Subcutaneous adipose tissue (tissue), 4 donors: Measurements from ENCODE around the gene ANKRD7. TPM values are rescaled to one million over a fixed set of nuclear protein-coding genes. Genes with fewer than 3 reads are reported as not detected.

Experiments
- total RNA-seq, 4 donors: library from RNA; depleted of rRNA; stranded (reverse); fragments of >200 nt; gene quantifications; one replicate each; pipeline ENCODE4 v1.1.0, GENCODE V29; 2016
- TF ChIP-seq, protein P1 (sequence below): fragments of 450-650 bp; IDR thresholded peaks from one replicate; pipeline ENCODE4 v1.5.1; 2016; ENCODE audit warnings: low read depth, mild to moderate bottlenecking, control low read depth, antibody characterized with exemption, moderate library complexity

ANKRD7 gene, protein sequence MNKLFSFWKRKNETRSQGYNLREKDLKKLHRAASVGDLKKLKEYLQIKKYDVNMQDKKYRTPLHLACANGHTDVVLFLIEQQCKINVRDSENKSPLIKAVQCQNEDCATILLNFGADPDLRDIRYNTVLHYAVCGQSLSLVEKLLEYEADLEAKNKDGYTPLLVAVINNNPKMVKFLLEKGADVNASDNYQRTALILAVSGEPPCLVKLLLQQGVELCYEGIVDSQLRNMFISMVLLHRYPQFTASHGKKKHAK
- total RNA-seq: under 1 TPM in 1 of 4 donors, not detected in 3; 0.66 TPM

DNA sequence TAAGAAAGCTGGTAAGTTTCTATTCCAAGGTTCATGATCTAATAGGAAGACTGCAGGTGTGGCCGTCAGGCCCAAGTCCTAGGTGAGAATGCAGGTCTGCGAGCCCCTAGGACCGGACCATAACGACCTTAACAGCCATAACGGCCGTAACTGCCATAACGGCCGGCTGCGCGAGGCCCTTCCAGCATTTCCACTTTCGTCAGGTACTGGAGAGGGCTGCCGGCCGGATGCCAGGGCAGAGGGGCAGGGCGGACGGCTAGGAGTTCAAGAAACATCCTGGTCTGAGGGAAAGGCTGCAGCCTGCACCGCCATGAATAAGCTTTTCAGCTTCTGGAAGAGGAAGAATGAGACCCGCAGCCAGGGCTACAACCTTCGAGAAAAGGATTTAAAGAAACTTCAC, at the start of gene ANKRD7:
ANKRD7 (plus strand) TSS at position 184 of the 400 bp plus-strand sequence; CDS start at position 311, 127 bp downstream.
- TF ChIP-seq, protein P1, sequence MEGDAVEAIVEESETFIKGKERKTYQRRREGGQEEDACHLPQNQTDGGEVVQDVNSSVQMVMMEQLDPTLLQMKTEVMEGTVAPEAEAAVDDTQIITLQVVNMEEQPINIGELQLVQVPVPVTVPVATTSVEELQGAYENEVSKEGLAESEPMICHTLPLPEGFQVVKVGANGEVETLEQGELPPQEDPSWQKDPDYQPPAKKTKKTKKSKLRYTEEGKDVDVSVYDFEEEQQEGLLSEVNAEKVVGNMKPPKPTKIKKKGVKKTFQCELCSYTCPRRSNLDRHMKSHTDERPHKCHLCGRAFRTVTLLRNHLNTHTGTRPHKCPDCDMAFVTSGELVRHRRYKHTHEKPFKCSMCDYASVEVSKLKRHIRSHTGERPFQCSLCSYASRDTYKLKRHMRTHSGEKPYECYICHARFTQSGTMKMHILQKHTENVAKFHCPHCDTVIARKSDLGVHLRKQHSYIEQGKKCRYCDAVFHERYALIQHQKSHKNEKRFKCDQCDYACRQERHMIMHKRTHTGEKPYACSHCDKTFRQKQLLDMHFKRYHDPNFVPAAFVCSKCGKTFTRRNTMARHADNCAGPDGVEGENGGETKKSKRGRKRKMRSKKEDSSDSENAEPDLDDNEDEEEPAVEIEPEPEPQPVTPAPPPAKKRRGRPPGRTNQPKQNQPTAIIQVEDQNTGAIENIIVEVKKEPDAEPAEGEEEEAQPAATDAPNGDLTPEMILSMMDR: no peak

DNA sequence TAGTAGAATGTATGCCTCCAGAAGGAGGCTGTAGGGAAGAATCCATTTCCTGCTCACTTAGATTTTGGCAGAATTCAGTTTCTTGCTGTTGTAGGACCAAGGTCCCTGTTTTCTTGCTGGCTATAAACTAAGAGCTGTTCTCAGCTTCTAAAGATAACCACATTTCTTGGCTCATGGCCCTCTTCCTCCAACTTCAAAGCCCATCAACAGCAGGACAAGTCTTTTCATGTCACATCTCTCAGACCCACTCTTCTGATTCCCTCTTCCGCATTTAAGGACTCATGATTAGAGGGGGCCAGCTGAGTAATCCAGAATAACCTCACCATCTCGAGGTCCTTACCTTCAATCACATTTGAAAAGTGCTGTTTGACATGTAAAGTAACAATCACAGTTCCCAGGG, 48.8 kb upstream of the ANKRD7 start:
- TF ChIP-seq, protein P1: no peak

DNA sequence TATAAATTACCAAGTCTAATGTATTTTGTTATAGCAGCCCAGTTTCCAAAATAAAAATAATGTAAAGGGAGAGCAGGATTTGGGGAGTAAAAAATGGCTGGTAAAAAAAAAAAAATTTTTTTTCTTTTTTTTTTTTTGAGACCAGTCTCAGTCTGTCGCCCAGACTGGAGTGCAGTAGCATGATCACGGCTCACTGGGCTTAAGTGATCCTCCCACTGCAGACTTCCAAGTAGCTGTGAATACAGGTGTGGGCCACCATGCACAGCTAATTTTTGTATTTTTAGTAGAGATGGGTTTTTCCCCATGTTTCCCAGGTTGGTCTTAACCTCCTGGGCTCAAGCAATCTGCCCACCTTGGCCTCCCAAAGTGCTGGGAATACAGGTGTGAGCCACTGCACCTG, 45.3 kb upstream of the ANKRD7 start:
- TF ChIP-seq, protein P1: no peak

DNA sequence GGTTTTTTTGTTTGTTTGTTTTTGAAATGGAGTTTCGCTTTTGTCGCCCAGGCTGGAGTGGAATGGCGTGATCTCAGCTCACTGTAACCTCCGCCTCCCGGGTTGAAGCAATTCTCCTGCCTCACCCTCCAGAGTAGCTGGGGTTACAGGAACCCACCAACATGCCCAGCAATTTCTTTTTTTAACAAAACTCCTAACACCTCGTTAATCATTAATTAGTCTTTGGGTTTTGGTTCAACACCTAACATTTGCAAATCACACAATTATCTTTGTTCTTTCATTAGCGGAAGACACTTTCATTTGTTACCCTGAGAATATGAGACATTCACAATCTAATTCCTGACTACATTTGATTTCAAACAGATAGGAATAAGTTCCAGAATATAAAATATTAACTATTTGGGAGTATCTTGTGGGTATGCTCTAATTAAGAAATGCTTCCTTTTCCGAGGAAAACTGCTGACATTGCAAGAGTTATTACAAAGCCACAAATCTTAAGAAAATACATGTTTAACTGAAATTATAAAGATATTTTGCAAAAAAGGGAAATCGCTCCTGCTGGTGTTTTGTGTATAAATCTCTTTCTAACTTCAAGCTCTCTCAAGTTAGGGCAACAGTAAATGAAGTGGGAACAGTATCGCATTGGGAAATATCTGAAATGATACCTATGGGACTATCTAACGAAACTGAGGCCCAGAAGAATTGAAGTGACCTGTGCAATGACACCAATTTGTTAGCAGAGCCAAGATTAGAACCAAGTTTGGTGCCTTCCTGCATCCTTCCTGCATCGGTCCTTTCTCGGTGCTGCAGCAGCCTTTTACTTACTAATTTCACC, 41.7 kb upstream of the ANKRD7 start:
- TF ChIP-seq, protein P1: no peak

DNA sequence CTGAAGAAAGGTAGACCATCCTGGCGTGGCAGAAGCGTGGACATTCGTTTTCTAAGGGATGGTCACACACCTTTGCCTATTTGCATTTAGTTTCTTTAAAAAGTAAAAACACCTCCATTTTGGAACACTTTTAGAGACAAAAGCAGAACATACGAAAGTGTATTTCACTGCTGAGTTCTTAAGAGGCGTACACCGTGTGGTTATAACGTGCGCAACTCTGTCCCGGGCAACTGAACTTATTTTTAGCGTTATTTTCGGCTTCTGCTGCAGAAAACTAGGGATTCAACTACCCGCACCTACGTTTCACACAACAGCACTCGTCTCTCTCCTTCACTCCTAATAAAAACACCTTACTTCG, 41.1 kb upstream of the ANKRD7 start:
- TF ChIP-seq, protein P1: no peak

DNA sequence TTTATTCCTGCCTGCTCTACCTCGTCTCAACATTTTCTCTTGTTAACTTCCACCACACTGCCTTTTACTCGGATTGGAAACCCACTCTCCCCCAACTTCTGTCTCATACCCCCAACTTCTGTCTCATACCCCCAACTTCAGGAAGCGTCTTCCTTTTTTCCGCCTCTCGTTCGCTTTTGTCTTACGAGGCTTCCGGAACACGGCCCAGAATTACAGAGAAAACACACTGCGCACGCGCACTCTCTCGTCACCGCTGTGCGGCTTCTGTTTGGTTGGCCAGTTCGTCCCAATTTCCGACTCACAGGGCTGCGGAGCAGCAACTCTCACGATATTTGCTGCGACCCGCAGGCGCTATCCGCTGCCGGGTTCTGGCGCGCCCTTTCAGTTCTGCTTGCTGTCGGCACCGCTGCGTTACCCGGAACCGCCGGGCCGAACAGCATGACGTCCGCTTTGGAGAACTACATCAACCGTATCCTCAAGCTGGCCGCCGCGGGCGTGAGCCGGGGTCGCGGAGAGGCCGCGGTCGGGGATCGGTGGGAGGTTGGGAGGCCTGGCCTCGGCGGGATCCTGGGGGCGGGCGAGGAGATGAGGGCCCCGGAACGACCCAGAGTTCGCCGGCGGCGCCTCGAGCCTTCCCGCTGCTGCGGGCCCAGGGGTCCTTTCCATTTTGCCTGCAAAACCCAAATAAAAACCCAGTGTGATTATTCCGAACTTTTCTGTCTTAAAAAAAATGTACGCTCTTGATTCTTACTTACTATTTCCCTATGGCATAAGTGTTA, 40.5 kb upstream of the ANKRD7 start, which contains the start of gene LSM8:
LSM8 (plus strand) TSS at position 379 of the 779 bp plus-strand sequence; CDS start at position 439, 60 bp downstream.
- TF ChIP-seq, protein P1: no peak

DNA sequence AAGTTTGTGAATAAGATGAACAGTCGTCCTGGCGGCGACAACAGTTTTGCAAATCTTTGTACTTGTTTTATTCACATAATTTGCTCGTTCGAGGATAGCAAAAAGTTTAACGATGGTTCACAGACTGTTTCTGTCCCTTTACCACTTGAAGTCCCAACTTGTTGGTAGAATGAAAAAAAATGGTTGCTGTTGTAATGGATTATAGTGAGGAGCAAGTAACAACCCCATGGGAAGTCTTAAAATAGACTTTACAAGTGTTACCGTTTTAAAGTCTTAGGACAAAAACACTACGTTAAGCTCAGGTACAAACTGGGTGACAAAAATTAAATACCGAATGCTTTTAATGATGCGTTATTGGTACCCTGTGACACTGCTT, 40.0 kb upstream of the ANKRD7 start:
- TF ChIP-seq, protein P1: no peak
